ENCODE measurements around the gene MUC12.
A peak's percentile ranks its signal among the peaks of the same experiment; 100 is the strongest.

Gene MUC12

GRCh38 chr7:100942045-100942774 is 27.2 kb upstream of the MUC12 start:
- peak overlapping the region; percentile 49 for H3K27ac ChIP-seq
- no peak for TF ChIP-seq ZFX (IDR thresholded peaks at IDR 0.05)
- no peak for TF ChIP-seq CTCF (conservative IDR thresholded peaks at IDR 0.05)

DNA sequence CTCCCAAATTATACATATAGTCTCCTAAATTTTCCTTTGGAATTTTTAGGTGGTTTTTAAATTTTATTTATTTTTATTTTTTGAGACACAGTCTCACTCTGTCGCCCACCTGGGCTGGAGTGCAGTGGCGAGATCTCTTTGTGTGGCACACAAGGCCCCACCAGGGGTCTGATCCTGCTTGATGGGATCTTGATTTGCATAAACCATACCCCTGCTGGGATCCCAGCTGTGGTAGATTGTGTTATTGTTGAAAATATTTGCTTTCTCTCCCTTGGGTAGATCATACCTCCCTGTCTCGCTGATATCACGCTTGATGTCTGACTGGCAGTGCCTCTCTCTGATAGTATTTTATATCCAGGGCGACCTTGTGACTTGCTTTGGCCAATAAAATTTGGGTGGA is 25.7 kb upstream of the MUC12 start:
- no peak for TF ChIP-seq ZFX (IDR thresholded peaks at IDR 0.05)
- TF ChIP-seq CTCF (conservative IDR thresholded peaks at IDR 0.05) = no peak
- H3K27ac ChIP-seq = no peak overlapping the region

GRCh38 chr7:100944138-100944537 is 25.2 kb upstream of the MUC12 start:
- TF ChIP-seq CTCF (conservative IDR thresholded peaks at IDR 0.05) = no peak
- no peak for TF ChIP-seq ZFX (IDR thresholded peaks at IDR 0.05)
- H3K27ac ChIP-seq = no peak overlapping the region

GRCh38 chr7:100946111-100946510 is 23.3 kb upstream of the MUC12 start:
- TF ChIP-seq ZFX (IDR thresholded peaks at IDR 0.05) = no peak
- TF ChIP-seq CTCF (conservative IDR thresholded peaks at IDR 0.05) = no peak
- H3K27ac ChIP-seq = no peak overlapping the region

DNA sequence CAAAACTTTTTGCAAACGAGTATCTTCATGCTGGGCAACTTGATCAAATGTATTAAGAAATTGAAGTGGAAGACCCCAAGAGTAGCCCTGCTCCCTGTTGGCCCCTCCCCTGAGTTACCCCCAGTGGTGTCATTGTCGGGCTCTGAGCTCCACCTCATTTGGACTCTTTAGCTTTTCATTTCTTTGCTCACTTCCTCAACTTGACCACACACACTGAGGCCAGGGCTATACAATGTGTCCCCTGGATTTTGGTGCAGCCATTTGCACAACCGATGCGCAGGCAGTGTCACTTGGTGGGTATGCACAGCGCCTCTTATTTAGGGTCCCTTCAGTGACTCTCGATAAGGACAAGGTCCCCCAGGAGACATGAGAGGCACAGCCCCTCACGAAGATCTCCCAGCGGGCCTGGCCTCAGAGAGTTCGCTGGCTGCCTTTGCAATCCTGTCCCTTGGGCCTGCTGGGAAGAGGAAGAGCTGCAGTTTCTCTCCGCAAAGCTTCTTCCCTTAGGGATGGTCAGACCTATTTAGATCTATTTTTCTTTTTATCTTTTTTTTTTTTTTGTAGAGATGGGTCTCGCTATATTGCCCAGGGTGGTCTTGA is 22.5 kb upstream of the MUC12 start:
- no peak for TF ChIP-seq ZFX (IDR thresholded peaks at IDR 0.05)
- TF ChIP-seq CTCF (conservative IDR thresholded peaks at IDR 0.05) = no peak
- H3K27ac ChIP-seq = no peak overlapping the region

- TF ChIP-seq CTCF (conservative IDR thresholded peaks at IDR 0.05) (no peak), ZFX (IDR thresholded peaks at IDR 0.05) (no peak)
- no peak overlapping the region for H3K27ac ChIP-seq
These were observed 21.6 kb upstream of the MUC12 start for GRCh38 chr7:100947792-100948191.

GRCh38 chr7:100949227-100949932 is 20.0 kb upstream of the MUC12 start, which contains the start of gene MUC3A:
Gene MUC3A, plus strand, starts transcription at chr7:100949534. Its CDS starts 91 bp downstream, at chr7:100949625.
- no peak for TF ChIP-seq ZFX (IDR thresholded peaks at IDR 0.05)
- TF ChIP-seq CTCF (conservative IDR thresholded peaks at IDR 0.05) = no peak
- no peak within 1 kb of the TSS for H3K27ac ChIP-seq
